H7 (cell line): ENCODE results near the gene MRAP. TPM values are rescaled to one million over a fixed set of nuclear protein-coding genes. Genes with fewer than 3 reads are reported as not detected.

Source experiments
- DNase-seq: peaks from one replicate; pipeline ENCODE4 v3.0.0; 2012
- H3K27me3 ChIP-seq: 2 replicates; pipeline ENCODE4 v1.6.0; 2011; ENCODE audit warnings: mild to moderate bottlenecking, low read length; ENCODE audit not compliant: control insufficient read depth, insufficient read depth
- H3K36me3 ChIP-seq: replicated peaks from 2 replicates; pipeline ENCODE4 v1.5.1; 2011; ENCODE audit warnings: low read length; ENCODE audit not compliant: control insufficient read depth, insufficient read depth
- H3K4me3 ChIP-seq: 2 replicates; pipeline ENCODE4 v1.5.1; 2011; ENCODE audit warnings: low read depth, mild to moderate bottlenecking, control low read depth, low read length, moderate library complexity; ENCODE audit not compliant: insufficient read depth
- total RNA-seq: library from RNA; depleted of rRNA; stranded (reverse); fragments of >200 nt; shearing (Covaris generic); gene quantifications from 2 replicates; pipeline ENCODE4 v1.2.3, GENCODE V29; 2014; rRNA removed

Gene MRAP
- total RNA-seq, 1 experiment from 2014 or later, result not detected

GRCh38 chr21:32359719-32360260 is 61.1 kb downstream of the MRAP start:
- Histone ChIP-seq H3K4me3 (no peak overlapping the region), H3K27me3 (no peaks in the 10 kb centered on the region), H3K36me3 (peaks cover 59% of the 10 kb centered on the region)
- DNase-seq, result no peak

- Histone ChIP-seq H3K4me3 (no peak overlapping the region), H3K27me3 (no peaks in the 10 kb centered on the region), H3K36me3 (peaks cover 60% of the 10 kb centered on the region)
- no peak for DNase-seq
Observed at GRCh38 chr21:32360401-32360975, 61.8 kb downstream of the MRAP start.

Other genes with a start within 250 kb of the MRAP start
- gene MIS18A, start 19.8 kb upstream of the MRAP start, total RNA-seq, result 54.5 and 56.6 TPM in 2 replicates
- 23.3 and 24.2 TPM in 2 replicates for gene URB1, start 94.2 kb downstream of the MRAP start, total RNA-seq
- 3.3 and 4.5 TPM in 2 replicates for gene EVA1C, start 113.9 kb downstream of the MRAP start, total RNA-seq